Measurements from ENCODE around the gene ISYNA1.

The ISYNA1 gene

GRCh38 chr19:18450021-18450930 is 12.3 kb upstream of the ISYNA1 start:
- no peak for DNase-seq (ENCODE audit: extremely low read depth, low read depth)
- H3K4me3 ChIP-seq (replicated peaks; ENCODE audit: low read depth, low read length) = no peak overlapping the region
- no peak for TF ChIP-seq CTCF (IDR thresholded peaks at IDR 0.05; ENCODE audit: low read depth, low read length, missing control alignments)

- H3K4me3 ChIP-seq (replicated peaks; ENCODE audit: low read depth, low read length) = no peak overlapping the region
- no peak for TF ChIP-seq CTCF (IDR thresholded peaks at IDR 0.05; ENCODE audit: low read depth, low read length, missing control alignments)
- DNase-seq (ENCODE audit: extremely low read depth, low read depth) = no peak
Measured at GRCh38 chr19:18449552-18449951, 11.6 kb upstream of the ISYNA1 start.

- H3K4me3 ChIP-seq (replicated peaks; ENCODE audit: low read depth, low read length) = no peak overlapping the region
- no peak for TF ChIP-seq CTCF (IDR thresholded peaks at IDR 0.05; ENCODE audit: low read depth, low read length, missing control alignments)
- DNase-seq (ENCODE audit: extremely low read depth, low read depth) = no peak
Measured at GRCh38 chr19:18446811-18447359, 9.0 kb upstream of the ISYNA1 start.

- no peak overlapping the region for H3K4me3 ChIP-seq (replicated peaks; ENCODE audit: low read depth, low read length)
- no peak for TF ChIP-seq CTCF (IDR thresholded peaks at IDR 0.05; ENCODE audit: low read depth, low read length, missing control alignments)
- DNase-seq (ENCODE audit: extremely low read depth, low read depth) = no peak
Measured at GRCh38 chr19:18446145-18446810, 8.3 kb upstream of the ISYNA1 start.

GRCh38 chr19:18445262-18445948 is 7.5 kb upstream of the ISYNA1 start:
- no peak for DNase-seq (ENCODE audit: extremely low read depth, low read depth)
- no peak overlapping the region for H3K4me3 ChIP-seq (replicated peaks; ENCODE audit: low read depth, low read length)
- no peak for TF ChIP-seq CTCF (IDR thresholded peaks at IDR 0.05; ENCODE audit: low read depth, low read length, missing control alignments)

- no peak for TF ChIP-seq CTCF (IDR thresholded peaks at IDR 0.05; ENCODE audit: low read depth, low read length, missing control alignments)
- H3K4me3 ChIP-seq (replicated peaks; ENCODE audit: low read depth, low read length) = no peak overlapping the region
- no peak for DNase-seq (ENCODE audit: extremely low read depth, low read depth)
Measured at GRCh38 chr19:18444513-18444912, 6.6 kb upstream of the ISYNA1 start.

Measured in HFF-Myc (cell line).